Urothelium cell line (cell line): Measurements from ENCODE around the gene OR8B8.
A peak's percentile ranks its signal among the peaks of the same experiment; 100 is the strongest.
"Not testable (repeated sequence)": the region's sequence is repeated elsewhere in the genome, so short reads cannot be mapped to it uniquely, and the experiment has no call there.

Experiments
- DNase-seq: peaks from one replicate; pipeline ENCODE4 v3.0.0; 2011; ENCODE audit warnings: low spot score, mixed read lengths
- FAIRE-seq: peaks from 2 replicates; lab custom pipeline; 2011; peaks lifted over from hg19 to GRCh38; lab: Jason Lieb, UNC

The OR8B8 gene

DNA sequence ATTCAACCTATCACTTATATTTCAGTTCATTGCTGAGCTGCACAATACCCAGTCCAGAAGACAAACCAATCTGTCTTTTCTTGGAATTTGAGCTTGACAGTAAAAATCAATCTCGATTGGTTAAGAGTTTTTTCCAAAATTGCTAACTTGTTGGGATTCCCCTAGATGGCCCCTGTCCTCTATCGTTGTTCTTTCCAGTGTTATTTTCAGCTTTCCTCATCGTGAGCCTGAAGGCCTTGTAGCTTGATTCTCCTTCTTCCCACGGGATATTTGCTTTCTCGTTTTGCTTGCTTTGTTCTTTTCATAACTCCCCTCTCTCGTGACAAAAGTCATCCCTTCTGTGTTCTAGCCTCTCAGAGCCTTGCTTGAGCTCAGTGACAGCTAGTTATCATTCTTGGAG lies 3.1 kb downstream of the OR8B8 start:
- no peak for DNase-seq

DNA sequence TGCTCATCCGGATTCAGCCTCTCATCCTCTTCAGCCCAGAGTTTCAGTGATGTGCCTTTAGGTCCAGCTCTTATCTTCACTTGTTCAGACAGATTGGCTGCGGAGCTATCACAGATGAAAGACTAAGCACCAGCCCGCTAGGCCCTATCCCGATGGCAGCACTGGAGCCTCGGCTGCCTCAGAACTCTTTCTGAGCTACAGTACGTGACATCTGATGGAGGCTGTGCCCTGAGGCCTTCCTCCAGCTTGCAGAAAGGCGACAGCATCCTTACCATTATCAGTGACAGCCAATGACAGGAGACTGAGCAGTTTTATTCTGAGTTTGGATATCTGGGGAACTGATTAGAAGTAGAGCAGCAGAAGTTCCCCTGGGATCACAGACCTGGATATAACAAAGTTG lies 4.0 kb downstream of the OR8B8 start:
- no peak for DNase-seq
- no peak for FAIRE-seq

More for the DNA sequence above, 3.1 kb downstream of the OR8B8 start:
- no peak for FAIRE-seq

DNA sequence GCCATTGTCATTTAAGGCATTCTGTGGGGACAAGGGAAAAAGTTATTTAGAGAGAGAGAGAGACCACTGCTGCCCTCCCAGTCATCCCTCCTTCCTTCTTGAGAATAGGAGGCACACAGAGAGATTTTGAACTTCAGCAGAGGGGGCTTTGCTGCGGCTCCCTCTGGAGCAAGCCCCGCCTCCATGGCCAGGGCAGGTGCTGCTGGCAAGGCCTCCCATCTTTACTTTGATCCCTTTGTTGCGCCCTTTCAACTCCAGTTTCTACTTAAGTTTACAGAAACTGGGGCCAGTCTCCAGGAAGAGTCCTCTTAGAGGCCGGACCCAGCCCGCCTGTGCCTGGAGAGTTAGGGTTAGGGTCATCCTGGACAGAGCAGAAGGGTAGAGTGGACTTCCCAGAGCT lies 4.4 kb downstream of the OR8B8 start:
- DNase-seq (no peak), FAIRE-seq (no peak)

DNA sequence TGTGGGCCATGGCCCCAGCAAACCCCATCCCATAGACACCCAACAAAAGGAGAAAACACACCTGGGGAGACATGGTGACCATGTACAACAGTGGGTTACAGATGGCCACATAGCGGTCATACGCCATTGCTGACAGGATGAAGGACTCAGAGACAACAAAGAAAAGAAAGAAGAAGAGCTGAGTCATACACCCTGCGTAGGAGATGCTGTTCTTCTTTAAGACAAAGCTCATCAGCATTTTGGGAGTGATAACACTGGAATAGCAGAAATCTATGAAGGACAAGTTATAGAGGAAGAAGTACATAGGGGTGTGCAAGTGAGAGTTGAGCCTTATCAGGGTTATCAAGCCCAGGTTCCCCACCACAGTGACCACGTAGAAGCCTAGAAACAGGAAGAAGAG lies 4.9 kb downstream of the OR8B8 start:
- FAIRE-seq = no peak
- no peak for DNase-seq

DNA sequence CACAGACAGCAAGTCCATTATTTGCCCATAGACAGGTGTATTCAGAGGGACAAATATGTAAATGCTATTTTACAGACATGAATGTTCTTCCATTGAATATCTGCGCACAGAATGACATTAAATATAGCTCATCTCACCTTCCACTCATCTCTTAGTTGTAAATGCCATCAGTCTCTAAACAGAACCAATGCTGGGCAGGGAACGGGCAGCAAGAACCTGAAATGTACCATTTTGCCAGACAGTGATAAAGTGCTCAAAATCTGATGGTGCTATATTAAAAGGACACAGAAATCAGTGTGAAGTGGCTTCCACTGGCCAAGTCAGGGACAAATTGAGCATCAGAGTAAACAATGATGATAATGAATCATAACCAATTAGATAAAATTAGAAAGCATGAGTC lies 10.8 kb downstream of the OR8B8 start:
- DNase-seq = no peak
- no peak for FAIRE-seq

DNA sequence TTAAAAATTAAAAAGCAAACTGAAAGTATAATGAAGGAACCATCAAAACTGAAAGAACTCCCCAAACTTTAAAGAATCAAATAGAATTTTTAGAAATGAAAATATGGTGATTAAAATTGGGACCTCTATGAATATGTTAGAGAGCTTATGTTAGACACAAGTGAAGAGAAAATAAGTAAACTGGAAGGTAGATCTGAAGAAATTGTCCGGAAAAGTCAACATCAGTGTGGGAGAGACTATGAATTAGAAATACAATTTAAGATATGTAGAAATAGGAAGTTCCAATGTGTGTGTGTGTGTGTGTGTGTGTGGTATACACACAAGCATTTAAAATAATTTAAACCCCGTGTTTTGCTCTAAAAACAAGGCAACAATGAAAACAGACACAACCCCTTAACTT lies 15.9 kb downstream of the OR8B8 start:
- FAIRE-seq (no peak), DNase-seq (no peak)

DNA sequence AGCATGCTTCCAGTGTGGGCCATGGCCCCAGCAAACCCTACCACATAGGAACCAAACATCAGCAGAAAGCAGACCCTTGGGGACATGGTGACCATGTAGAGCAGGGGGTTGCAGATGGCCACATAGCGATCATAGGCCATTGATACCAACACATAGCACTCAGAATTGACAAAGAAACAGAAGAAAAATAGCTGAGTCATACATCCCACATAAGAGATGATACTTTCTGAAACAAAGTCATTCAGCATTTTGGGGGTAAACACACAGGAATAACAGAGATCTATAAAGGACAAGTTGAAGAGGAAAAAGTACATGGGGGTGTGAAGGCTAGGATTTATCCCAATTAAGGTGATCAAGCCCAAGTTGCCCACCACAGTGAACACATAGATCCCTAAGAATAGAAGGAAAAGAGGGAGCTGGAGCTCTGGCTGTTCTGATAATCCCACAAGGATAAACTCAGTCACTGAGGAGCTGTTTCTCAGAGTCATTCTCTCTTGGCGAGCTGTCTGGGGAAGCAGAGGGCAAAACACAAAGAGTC lies 21.0 kb downstream of the OR8B8 start, which contains the start of gene OR8B4:
Gene OR8B4, minus strand, starts transcription at position 488 of the 538 bp plus-strand sequence. Its CDS starts 0 bp downstream, at position 488.
- no peak for DNase-seq

DNA sequence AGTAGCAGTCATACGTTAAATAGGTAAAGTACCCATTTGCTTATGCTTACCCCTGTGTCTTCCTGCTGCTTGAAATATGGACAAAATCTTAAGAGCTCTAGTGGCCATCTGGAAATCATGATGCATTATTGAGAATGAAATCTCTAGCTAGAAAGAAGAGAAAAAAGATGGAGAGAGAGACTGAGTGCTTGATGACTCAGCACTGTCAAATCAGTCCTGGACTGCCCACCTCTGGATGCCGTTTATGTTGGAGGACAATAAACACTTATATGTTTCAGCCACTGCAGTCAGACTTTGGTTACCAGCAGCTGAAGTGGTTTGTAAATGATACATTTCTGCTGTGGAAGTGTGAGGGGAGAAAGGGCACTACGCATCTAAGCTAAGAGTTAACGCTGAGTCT lies 24.5 kb downstream of the OR8B8 start:
- no peak for FAIRE-seq

More for the DNA sequence above, 21.0 kb downstream of the OR8B8 start, which contains the start of gene OR8B4:
- FAIRE-seq = no peak

DNA sequence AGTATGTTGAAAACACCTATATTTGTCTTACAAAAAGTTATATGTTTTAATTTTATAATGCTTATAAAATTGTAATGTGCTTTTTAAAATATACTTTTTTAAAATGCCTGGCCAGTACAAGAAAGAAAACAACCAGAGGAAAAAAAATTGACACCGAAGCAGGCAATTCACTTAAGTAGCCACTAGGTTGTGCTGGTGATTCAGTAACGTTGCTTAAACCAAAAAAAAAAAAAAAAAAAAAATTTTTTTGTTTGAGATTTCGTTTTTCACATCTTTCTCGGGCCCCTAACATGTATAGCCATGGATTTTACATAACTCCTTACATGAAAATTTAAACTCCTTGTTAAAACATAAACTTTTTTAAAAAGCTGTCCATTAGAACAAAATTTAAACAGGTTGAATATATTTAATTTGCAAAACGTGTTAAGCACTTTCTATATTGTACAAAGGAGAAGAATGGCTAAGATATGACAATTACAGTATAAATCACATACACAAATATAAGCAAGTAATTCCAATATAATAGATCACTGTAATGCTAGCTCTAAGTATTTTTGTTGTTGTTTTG lies 30.1 kb downstream of the OR8B8 start:
- no peak for FAIRE-seq

More for the DNA sequence above, 24.5 kb downstream of the OR8B8 start:
- DNase-seq = no peak

DNA sequence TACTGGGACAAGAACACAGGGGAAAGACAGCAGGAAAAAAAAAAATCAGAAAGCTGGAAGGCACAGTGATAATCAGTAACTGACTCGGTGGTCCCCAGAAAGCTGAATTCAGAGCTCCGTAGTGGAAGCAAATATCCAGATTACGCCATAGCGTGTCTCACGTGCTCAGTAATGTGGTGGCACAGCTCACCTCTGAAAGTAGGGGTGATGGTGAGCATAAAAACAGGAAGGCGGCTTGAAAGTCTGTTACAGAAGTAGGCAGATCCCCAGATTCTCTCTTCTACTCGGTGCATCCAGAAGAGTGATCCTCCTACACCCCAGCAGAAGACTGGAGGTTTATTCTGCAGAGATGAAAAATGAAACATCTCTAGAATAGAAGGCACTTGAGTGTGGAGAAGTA lies 35.6 kb downstream of the OR8B8 start:
- FAIRE-seq (no peak), DNase-seq (no peak)

More for the DNA sequence above, 30.1 kb downstream of the OR8B8 start:
- peak; percentile 21 for DNase-seq

DNA sequence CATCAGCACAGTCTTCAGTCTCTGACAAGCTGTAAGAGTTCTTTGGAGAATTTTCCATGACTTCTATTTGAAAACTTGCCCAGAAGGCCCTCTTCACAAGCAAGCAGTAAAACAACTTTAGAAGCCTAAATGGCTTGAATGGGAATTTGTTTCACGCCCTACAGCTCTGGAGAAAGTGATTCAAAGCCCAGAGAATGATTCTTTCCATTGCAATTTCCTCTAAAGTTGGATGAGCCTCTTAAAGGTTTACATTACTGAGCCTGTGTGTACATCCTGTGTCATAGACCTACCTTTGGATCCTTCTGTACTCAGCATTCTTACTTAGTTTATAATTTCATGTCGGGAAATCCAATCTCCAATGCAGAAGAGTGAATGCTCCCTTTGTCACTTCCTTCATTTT lies 39.9 kb downstream of the OR8B8 start:
- FAIRE-seq = no peak
- no peak for DNase-seq

DNA sequence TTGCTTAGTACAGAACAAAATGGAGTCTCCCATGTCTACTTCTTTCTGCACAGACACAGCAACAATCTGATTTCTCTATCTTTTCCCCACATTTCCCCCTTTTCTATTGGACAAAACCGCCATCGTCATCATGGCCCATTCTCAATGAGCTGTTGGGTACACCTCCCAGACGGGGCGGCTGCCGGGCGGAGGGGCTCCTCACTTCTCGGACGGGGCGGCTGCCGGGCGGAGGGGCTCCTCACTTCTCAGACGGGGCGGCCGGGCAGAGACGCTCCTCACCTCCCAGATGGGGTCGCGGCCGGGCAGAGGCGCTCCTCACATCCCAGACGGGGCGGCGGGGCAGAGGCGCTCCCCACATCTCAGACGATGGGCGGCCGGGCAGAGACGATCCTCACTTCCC lies 42.3 kb downstream of the OR8B8 start:
- not testable (repeated sequence) for DNase-seq

DNA sequence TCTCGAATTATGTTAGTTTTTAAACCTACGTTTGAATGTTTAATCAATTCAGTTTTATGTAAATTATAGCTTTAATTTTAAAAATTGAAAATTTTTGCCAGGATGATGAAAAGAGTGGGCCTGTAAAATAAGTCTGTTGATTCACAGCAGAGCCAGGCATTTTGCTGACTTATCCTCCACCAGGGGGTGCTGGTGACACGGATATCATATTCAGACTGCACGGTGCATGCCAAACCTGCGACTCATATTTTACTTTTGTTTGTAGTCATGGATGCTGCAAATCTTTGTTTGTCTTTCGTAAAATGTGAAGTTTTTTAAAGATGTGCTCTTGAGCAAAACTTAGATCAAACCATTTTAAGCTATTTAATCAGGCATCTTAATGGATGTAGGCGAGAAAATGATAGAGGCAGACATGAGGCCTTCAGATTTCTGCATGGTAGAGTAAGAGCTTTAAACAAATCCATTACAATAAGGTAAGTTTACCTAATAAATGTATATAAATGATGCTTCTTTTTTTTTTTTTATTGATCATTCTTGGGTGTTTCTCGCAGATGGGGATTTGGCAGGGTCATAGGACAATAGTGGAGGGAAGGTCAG lies 43.1 kb downstream of the OR8B8 start:
- FAIRE-seq = no peak
- peak; percentile 49 for DNase-seq

More for the DNA sequence above, 42.3 kb downstream of the OR8B8 start:
- not testable (repeated sequence) for FAIRE-seq

DNA sequence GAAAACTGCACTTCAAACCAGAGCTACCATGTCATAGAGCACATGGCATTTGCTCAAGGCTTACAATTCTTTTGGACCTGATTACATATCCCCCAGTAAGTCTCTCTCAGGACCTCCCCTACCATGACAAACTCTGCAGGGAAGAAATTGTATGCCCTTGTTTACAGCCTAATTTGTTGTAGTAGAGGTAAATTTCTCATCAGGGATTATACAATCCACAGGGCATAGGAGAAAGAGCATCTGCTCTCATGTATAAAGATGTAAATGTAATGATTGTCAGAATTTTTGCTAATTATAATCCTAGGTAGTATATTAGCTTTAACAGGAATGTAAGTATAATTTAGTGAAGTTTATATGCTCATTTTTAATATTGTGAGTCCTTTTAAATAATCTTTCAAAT lies 46.6 kb downstream of the OR8B8 start, which contains the start of gene OR8B3:
Gene OR8B3, minus strand, starts transcription at position 101 of the 400 bp plus-strand sequence. CDS start 1,673 bp downstream, outside the sequence.
- DNase-seq (no peak), FAIRE-seq (no peak)

DNA sequence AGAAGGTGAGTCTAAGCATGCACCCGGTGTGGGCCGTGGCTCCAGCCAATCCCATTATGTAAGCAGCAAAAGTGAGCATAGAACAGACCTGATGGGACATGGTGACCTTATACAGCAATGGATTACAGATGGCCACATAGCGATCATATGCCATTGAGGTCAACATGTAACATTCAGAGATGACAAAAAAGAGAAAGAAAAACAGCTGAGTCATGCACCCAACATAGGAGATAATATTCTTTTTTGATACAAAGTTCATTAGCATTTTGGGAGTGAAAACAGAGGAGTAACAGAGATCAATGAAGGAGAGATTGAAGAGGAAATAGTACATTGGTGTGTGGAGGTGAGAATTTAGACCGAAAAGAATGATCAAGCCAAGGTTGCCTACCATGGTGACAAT lies 48.6 kb downstream of the OR8B8 start:
- FAIRE-seq = peak; percentile 35
- not testable (repeated sequence) for DNase-seq

DNA sequence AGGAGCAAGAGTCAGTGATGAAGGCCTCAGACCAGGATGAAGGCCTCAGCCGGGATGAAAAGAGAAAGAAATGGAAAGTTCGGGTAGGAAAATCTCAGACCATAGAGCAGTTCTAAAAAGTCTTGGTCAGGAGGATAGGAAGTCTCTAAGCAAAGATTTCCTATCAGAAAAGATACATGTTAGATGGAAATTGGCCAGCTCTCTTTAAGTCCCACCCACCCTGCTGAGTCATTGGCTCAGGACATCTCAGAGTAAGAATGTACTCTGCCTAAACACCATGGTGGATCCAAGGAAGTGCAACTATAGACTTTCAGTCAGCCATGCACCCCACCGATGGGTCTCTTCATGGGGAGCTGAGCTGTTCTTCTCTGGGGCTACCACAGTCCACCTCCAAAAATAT lies 51.1 kb downstream of the OR8B8 start:
- FAIRE-seq (no peak), DNase-seq (no peak)
